ENCODE data around the gene MYBPC3.

The MYBPC3 gene

DNA sequence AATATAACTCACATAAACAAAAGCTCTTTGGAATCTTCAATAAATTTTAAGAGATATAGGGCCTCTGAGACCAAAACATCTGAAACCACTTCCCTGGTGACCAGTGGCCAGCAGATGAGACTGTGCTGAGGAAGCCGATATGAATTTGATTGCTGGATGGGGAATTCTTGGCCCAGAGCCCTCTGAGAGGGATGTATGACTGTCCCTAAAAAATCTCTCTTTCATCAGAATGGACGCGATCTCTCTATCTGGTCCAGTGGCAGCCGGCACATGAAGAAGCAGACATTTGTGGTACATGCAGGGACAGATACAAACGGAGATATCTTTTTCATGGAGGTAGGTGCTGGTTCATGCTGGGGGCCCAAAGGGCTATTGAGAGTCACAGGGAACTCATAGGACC, 37.5 kb downstream of the MYBPC3 start:
- no peak for DNase-seq

DNA sequence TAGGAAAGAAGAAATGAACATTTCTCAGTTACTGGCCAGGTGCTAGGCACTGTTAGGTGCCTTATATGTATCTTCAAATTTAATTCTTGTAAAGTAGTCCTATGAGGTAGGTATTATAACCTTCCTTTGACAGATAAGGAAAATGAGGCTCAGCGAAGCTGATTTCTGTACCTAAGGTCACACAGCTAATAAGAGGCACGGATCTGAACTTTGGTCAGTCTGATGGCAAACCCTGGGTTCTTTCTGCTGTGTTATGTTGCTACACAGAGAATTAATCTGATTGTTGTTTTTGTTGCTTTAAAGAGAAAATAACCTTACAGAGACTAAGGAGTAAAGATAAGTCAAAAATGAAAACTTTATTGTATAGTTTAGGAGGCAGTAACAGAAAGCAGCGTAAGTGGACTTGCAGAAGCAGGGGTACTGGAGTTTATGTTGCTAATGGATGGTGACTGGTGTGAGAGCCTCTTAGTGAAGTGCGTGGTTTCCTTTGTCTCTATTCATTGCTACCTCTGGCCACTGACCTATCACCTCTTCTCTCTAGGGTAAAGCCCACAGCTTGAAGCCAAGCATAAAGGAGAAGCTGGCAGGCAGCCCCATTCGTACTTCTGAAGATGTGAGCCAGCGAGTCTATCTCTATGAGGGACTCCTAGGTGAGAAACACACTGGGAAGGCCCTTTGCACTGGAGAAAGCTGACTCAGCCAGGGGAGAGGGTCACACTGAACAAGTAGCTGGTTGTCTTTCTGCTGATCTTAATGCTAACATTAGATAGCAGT, 44.3 kb downstream of the MYBPC3 start:
- no peak for DNase-seq

DNA sequence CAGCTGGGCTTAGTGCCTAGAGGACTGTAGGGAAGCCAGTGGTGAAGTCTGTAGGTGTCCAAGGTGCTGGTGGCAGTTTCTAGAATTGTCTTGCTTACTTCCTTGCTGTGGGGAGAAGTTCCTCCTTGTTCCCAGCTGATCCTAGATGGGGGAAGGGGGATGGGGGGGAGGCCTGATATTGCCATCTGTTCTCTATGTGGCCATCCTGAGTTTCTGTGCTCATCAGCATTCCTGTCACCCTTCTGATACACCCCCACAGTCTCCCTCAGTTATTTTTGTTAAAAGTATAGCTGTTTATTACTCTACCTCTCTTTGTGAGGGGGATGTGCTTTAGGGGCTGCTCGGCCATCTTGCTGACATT, 46.0 kb downstream of the MYBPC3 start:
- no peak for DNase-seq

DNA sequence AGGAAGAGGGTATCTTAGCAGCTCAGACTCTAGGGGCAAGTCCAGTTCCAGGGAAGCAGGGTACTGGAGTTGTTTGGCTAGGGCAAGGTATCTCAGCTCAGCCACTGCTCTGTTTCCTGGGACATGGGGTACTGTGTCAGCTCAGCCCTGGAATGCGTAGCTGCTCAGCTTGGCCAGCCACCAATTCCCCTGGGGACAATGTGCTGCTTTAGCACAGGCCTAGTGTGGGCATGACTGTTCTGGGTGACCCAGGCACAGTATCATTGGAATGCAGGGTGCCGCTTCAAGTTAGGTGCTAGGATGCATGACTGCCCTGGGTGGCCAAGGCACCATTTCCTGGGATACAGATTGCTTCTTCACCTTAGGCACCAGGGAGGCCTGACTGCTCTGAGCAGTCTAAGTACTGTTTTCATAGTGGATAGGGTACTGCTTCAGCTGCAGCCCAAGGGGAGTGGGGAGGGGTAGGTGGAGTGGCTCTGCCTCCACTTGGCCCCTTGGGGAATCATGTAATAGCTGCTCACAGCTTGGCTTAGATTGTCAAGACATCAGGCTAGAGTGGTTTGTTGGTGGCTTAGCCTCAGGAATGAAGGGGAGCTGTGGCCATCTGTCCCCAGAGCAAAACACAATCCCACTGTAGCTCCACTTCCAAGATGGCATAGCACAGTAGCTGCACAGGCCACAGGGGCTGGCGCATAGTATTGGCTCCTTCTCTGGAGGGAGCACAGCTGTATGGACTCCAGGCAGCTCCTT, 46.6 kb downstream of the MYBPC3 start:
- no peak for DNase-seq

DNA sequence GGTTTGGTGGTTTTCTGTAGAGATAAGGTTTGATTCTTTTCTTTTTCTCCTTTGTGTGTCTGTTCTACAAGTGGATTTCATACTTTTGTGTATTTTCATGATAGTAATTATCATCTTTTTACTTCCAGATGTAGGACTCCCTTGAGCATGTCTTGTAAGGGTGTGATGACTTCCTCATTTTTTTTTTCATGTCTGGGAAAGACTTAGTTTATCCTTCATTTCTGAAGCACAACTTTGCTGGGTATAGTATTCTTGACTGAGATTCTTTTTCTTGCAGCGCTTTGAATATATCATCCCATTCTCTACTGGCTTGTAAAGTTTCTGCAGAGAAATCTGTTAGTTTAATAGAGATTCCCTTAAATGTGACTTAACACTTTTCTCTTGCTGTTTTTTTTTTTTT, 49.6 kb downstream of the MYBPC3 start:
- DNase-seq, result no peak

DNA sequence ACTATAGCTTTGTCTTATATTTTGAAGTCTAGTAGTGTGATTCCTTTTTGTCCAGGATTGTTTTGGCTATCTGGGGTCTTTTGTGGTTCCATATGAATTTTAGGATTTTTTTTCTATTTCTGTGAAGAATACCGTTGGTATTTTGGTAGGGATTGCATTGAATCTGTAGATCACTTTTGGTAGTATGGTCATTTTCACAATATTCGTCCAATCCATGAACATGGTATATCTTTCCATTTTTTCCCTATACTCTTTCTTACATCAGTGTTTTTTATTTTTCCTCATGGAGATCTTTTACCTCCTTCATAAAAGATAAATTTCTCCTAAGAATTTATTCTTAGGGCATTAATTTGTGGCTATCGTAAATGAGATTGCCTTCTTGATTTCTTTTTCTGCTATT, 53.4 kb downstream of the MYBPC3 start:
- DNase-seq, result no peak

DNA sequence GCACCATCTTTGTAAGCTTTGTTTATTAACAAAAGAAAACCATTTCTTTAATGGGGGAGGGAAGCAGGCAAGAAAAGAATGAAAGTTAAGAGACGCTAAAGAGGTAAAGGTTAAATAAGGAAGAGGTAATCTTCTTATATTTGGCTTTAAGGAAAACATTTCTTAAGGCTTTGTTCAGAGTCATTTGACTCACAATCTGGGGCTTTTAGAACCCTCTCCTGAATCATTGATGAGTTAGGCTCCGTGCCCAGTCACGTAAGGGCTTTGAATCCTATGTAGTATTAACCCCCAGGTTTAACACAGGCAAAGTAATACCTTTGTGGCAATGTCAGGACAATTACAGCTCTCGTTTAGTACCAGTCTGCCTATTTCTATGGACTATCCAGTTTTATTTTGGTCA, 56.5 kb downstream of the MYBPC3 start:
- DNase-seq, result no peak

DNA sequence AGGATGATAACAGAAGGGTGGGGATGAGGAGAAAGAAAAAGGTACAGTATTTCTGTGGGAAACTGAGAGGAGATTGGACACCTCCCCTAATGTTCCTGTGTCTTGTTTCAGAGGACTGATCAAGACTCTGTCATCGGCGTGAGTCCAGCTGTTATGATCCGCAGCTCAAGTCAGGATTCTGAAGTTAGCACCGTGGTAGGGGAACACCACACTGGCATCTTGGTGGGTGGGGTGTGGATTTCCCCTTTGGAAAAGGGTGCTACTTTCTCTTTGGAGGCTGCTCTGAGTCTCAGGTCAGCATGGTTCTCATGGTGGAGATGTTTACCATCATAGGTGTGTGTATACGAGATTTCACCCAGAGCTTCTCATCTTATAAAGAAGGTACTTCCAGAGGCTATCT, 57.1 kb downstream of the MYBPC3 start:
- no peak for DNase-seq

DNA sequence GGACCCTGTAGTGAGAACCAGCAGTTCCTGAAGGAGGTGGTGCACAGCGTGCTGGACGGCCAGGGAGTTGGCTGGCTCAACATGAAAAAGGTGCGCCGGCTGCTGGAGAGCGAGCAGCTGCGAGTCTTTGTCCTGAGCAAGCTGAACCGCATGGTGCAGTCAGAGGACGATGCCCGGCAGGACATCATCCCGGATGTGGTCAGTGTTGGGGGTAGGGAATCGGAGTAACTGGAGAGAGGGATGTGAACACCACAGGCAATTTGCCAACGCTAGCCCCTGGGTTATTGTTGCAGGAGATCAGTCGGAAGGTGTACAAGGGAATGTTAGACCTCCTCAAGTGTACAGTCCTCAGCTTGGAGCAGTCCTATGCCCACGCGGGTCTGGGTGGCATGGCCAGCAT, 62.6 kb downstream of the MYBPC3 start:
- DNase-seq, result no peak

DNA sequence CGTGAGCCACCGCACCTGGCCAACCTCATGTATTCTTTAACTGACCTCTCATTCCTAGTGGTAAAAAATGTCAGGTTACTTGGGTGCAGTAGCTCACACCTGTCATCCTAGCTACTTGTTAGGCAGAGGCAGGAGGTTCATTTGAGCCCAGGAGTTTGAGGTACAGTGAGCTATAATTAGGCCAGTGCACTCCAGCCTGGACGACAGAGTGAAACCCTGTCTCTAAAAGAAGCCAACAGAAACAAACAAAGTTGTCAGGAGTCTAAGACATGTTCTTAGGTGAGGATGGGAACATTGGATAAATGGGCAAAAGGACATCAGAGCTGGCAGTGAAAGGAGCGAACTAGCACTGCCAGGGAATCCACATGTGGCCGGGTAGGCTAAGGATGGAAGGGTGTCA, 64.4 kb downstream of the MYBPC3 start:
- no peak for DNase-seq

DNA sequence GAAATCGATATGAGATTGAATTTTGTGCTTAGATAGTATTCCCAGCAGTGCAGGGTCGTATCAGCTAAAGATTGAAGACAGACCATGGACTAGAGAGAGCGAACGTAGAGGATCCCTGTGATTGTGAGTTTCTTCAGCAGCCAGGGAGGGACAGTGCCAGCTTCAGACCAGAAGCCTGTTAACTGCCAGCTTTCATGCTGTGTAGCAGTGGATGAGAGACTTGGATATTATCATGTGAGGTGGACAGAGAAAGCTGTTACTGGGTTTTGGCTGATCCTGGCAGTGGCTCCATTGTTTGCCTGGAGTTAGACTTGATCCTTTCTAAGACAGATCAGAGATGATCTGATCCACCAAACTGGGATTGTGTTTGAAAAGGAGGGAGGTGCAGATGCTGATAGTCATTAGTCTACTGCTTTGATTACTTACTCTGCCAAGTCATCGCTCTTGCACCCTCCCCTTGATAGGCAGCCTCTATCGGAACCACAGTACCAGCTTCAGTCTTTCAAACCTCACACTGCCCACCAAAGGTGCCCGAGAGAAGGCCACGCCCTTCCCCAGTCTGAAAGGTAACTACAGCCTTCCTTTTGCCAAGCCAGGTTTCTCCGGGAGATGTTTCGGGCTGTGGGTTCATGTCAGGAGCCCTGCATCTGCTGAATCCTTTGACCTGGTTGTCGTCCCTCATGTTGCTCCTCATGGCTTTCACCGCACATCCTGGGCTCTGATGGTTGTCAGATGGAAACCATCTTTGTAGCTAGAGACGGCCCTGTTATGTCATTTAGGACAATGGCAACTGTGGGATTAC, 66.3 kb downstream of the MYBPC3 start:
- DNase-seq, result no peak

DNA sequence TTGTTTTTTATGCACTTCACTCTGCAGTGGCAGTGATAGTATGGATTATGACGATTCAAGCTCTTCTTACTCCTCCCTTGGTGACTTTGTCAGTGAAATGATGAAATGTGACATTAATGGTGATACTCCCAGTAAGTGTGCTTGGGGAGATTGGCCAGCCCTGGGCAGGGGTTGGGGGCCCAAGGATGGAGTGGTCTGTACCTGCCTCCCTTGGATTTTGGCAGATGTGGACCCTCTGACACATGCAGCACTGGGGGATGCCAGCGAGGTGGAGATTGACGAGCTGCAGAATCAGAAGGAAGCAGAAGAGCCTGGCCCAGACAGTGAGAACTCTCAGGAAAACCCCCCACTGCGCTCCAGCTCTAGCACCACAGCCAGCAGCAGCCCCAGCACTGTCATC, 68.4 kb downstream of the MYBPC3 start:
- DNase-seq, result no peak

DNA sequence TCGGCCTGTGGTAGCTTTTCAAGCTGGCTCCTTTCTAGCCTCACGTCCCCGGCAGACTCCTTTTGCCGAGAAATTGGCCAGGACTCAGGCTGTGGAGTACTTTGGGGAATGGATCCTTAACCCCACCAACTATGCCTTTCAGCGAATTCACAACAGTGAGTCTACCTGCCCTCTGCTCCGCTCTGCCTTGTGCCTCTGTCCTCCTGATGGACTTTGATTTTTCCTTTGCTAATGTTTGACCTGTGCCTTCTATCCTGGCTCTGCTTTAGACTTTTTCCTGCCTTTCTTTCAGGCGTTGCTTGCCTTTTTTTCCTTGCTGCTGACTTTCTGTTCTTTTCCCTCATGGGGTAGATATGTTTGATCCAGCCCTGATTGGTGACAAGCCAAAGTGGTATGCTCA, 70.0 kb downstream of the MYBPC3 start:
- no peak for DNase-seq

Measured in NK-92 treated with Interleukin-12 subunit alpha and Interleukin-12 subunit beta, amount 100 ng/mL, for 24 hours (cell line).